Measurements from ENCODE around the gene BLOC1S1.

GRCh38 chr12:55728939-55729818 lies 13.3 kb downstream of the BLOC1S1 start, which contains the start of gene CD63:
- TF ChIP-seq CTCF (conservative IDR thresholded peaks at IDR 0.05; ENCODE audit: low read length) (no peak), EZH2phosphoT487 (IDR thresholded peaks at IDR 0.05; ENCODE audit: borderline replicate concordance) (no peak)
